Loucy (cell line): ENCODE results near the gene CUX1.
"Not testable (repeated sequence)": the region's sequence is repeated elsewhere in the genome, so short reads cannot be mapped to it uniquely, and the experiment has no call there.

Experiments
- CTCF ChIP-seq: fragments of 200-600 bp; sonication (generic); conservative IDR thresholded peaks from 2 replicates; pipeline ENCODE4 v1.5.1; 2014; ENCODE audit warnings: mild to moderate bottlenecking, antibody characterized with exemption, low read length
- EZH2phosphoT487 ChIP-seq: fragments of 200-600 bp; IDR thresholded peaks from 2 replicates; pipeline ENCODE4 v1.6.1; 2018; ENCODE audit warnings: antibody characterized with exemption, mild to moderate bottlenecking, moderate library complexity, borderline replicate concordance

- not testable (repeated sequence) for TF ChIP-seq CTCF, EZH2phosphoT487
These were observed 194.8 kb downstream of the CUX1 start for GRCh38 chr7:102012112-102012830.
